Measurements from ENCODE around the gene KCNJ10.

GRCh38 chr1:159990005-159990404 is 80.0 kb downstream of the KCNJ10 start:
- no peak for TF ChIP-seq POLR2A (IDR thresholded peaks at IDR 0.05)
- TF ChIP-seq CTCF (IDR thresholded peaks at IDR 0.05) = no peak
